ENCODE results near the gene WDR17.

DNA sequence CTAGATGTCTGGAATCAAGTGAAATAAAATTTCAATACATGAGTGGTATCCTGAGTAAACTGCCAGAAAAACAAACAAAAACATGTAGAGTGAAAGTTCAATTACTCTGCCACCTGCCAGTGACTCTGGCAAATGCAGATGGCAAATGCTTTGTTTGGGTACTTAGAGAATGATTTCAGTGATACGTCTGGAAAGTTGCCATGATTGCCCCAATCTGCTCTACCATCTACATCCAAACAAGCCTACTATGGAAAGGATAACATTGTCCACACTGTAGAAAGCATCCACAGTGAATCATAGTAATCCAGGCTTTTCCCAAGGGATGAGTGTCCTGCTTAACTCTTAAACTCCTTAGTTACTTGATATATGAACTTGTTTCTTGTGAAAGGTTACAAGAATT, 126.3 kb downstream of the WDR17 start:
- TF ChIP-seq, protein P1, sequence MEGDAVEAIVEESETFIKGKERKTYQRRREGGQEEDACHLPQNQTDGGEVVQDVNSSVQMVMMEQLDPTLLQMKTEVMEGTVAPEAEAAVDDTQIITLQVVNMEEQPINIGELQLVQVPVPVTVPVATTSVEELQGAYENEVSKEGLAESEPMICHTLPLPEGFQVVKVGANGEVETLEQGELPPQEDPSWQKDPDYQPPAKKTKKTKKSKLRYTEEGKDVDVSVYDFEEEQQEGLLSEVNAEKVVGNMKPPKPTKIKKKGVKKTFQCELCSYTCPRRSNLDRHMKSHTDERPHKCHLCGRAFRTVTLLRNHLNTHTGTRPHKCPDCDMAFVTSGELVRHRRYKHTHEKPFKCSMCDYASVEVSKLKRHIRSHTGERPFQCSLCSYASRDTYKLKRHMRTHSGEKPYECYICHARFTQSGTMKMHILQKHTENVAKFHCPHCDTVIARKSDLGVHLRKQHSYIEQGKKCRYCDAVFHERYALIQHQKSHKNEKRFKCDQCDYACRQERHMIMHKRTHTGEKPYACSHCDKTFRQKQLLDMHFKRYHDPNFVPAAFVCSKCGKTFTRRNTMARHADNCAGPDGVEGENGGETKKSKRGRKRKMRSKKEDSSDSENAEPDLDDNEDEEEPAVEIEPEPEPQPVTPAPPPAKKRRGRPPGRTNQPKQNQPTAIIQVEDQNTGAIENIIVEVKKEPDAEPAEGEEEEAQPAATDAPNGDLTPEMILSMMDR (IDR thresholded peaks at IDR 0.05) = no peak
- TF ChIP-seq POLR2AphosphoS5 (IDR thresholded peaks at IDR 0.05) (no peak), POLR2A (IDR thresholded peaks at IDR 0.05) (no peak)

All from prostate gland (tissue), 2 donors.